PC-9 (cell line): ENCODE measurements around the gene NFASC.

ENCODE experiments used
- EZH2 ChIP-seq: fragments of 200-600 bp; sonication (generic); IDR thresholded peaks from 2 replicates; pipeline ENCODE4 v1.8.0; 2017; ENCODE audit warnings: antibody characterized with exemption, low read depth
- TF ChIP-seq, protein P1 (sequence below): fragments of 200-600 bp; sonication (generic); conservative IDR thresholded peaks from 2 replicates; pipeline ENCODE4 v1.6.1; 2017; ENCODE audit warnings: mixed run types, antibody characterized with exemption, mild to moderate bottlenecking, moderate library complexity

DNA sequence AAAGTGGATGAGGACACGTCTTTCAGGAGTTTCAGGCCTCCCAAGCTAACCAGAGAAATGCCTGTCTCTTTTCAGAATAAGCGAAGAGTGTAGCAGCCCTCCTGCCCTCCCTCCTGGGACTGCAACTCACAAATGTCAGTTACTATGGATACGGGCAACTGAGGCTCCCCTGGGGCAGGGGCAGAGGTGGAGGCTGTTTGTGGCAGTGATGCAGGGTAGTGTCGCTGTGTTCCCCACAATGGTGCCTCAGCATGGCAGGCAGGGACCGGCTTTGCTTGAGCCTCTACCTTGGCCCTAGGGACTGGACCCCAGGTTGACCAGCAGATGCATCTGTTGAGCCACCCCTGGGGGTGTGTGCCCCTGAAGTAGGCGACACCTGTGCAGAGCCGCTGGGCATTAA, 10.2 kb downstream of the NFASC start:
- TF ChIP-seq, protein P1, sequence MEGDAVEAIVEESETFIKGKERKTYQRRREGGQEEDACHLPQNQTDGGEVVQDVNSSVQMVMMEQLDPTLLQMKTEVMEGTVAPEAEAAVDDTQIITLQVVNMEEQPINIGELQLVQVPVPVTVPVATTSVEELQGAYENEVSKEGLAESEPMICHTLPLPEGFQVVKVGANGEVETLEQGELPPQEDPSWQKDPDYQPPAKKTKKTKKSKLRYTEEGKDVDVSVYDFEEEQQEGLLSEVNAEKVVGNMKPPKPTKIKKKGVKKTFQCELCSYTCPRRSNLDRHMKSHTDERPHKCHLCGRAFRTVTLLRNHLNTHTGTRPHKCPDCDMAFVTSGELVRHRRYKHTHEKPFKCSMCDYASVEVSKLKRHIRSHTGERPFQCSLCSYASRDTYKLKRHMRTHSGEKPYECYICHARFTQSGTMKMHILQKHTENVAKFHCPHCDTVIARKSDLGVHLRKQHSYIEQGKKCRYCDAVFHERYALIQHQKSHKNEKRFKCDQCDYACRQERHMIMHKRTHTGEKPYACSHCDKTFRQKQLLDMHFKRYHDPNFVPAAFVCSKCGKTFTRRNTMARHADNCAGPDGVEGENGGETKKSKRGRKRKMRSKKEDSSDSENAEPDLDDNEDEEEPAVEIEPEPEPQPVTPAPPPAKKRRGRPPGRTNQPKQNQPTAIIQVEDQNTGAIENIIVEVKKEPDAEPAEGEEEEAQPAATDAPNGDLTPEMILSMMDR, result no peak
- no peak for TF ChIP-seq EZH2
